PC-3 (cell line): ENCODE data around the gene EEPD1.

Experiments used
- EZH2 ChIP-seq: fragments of 300-600 bp; sonication (generic); IDR thresholded peaks from one replicate; pipeline ENCODE4 v1.6.1; 2017; ENCODE audit warnings: antibody characterized with exemption, mild to moderate bottlenecking, low read length; ENCODE audit not compliant: unreplicated experiment
- EZH2phosphoT487 ChIP-seq: fragments of 300-600 bp; sonication (generic); IDR thresholded peaks from 2 replicates; pipeline ENCODE4 v1.6.1; 2018; ENCODE audit warnings: mild to moderate bottlenecking, antibody characterized with exemption, low read length, borderline replicate concordance

- TF ChIP-seq EZH2 (no peak), EZH2phosphoT487 (no peak)
Measured at GRCh38 chr7:36306222-36306621, 153.2 kb downstream of the EEPD1 start.
